ENCODE measurements around the gene BTBD9. TPM values are rescaled to one million over a fixed set of nuclear protein-coding genes. Genes with fewer than 3 reads are reported as not detected.
A peak's percentile ranks its signal among the peaks of the same experiment; 100 is the strongest.

The BTBD9 gene
- total and polyA plus RNA-seq, 2 of the 13 experiments (the other 11 are each of a cell fraction or from before 2014, with no cell fraction given): 1.2 to 3.0 TPM

- no peak overlapping the region for H2AFZ ChIP-seq (ENCODE audit: low read length)
- ChIA-PET CTCF (ENCODE audit: low intra/inter-chr PET ratio, low total read pairs) (no interaction called here), POLR2A (no interaction called here)
- FAIRE-seq: no peak
- no peak overlapping the region for H3K27ac ChIP-seq (ENCODE audit: extremely low read length, insufficient read depth, low read length)
- H3K9ac ChIP-seq (ENCODE audit: insufficient read depth, low read depth, low read length): no peak overlapping the region
- H3K27me3 ChIP-seq (ENCODE audit: control insufficient read depth in 1 of 2, insufficient read depth in 2 of 2, low read length in 2 of 2): no peaks in the 10 kb centered on the region
- H3K36me3 ChIP-seq (replicated peaks in 1 of 2; ENCODE audit: control insufficient read depth in 1 of 2, insufficient read depth in 2 of 2, low read length in 2 of 2): no peaks in the 10 kb centered on the region
- 3% methylated on average over 2 of the region's 2 CpGs for WGBS (ENCODE audit: low lambda C conversion rate)
- TF ChIP-seq KLF13 (CRISPR knock-in tag; IDR thresholded peaks at IDR 0.05): no peak
- TF ChIP-seq, protein P1, sequence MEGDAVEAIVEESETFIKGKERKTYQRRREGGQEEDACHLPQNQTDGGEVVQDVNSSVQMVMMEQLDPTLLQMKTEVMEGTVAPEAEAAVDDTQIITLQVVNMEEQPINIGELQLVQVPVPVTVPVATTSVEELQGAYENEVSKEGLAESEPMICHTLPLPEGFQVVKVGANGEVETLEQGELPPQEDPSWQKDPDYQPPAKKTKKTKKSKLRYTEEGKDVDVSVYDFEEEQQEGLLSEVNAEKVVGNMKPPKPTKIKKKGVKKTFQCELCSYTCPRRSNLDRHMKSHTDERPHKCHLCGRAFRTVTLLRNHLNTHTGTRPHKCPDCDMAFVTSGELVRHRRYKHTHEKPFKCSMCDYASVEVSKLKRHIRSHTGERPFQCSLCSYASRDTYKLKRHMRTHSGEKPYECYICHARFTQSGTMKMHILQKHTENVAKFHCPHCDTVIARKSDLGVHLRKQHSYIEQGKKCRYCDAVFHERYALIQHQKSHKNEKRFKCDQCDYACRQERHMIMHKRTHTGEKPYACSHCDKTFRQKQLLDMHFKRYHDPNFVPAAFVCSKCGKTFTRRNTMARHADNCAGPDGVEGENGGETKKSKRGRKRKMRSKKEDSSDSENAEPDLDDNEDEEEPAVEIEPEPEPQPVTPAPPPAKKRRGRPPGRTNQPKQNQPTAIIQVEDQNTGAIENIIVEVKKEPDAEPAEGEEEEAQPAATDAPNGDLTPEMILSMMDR (CRISPR knock-in tag; IDR thresholded peaks at IDR 0.05): peak; percentile 16; the same call in 1 of the 2 replicates
- no peaks in the 10 kb centered on the region; the same call in 1 of the 2 replicates for H4K20me1 ChIP-seq (ENCODE audit: insufficient read depth, low read length)
- no peak overlapping the region for H3K4me2 ChIP-seq (ENCODE audit: low read depth, low read length)
- intact Hi-C loops (cut with micrococcal nuclease; ENCODE audit: unreplicated experiment): no loop called here
- H3K4me1 ChIP-seq (ENCODE audit: insufficient read depth, low read length): no peaks in the 10 kb centered on the region
- no peak overlapping the region for H3K4me3 ChIP-seq (replicated peaks in 1 of 3; ENCODE audit: insufficient read depth in 1 of 3, low read depth in 2 of 3, low read length in 3 of 3)
- no TSS peak for BruUV-seq (replicated peaks)
- in situ Hi-C loops (cut with HindIII; ENCODE audit: extremely low pct_ligation_motif_present, low pct_unique_long_range_greater_than_20kb): no loop called here
- DNase-seq (ENCODE audit: low spot score): no peak
- no peak for ATAC-seq
- H3K79me2 ChIP-seq (ENCODE audit: insufficient read depth, low read length): no peaks in the 10 kb centered on the region
- no peaks in the 10 kb centered on the region for H3K9me3 ChIP-seq (ENCODE audit: low read length)
Measured at GRCh38 chr6:38234141-38234540, 405.6 kb downstream of the BTBD9 start.

DNA sequence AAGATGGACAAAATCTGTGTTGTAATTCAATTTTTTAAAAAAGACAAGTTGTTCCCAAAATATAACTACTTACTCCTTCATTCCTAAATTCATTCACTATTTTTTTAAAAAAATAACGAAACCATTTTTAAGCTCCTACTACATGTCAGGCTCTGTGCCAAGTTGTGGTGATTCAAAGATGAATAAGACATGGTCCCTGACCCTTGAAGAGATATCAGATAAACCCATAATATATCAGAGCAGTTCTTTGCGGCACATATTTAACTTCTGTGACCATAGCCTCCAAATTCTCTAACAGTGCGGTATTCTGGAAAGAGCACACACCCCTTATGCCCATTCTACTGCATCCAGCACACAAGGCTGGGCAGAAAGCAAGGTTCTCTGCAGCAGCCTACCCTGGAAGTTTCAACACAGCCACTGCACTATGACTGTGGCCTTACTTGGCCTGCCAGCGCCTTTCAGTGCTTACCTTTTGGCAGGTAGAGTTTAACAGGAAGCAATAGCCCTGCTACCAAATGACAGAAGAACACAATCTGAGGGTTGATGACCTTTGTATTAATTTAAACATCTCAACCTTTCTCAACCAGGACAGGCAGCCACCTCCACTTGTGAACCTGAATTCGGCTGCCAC lies 406.5 kb downstream of the BTBD9 start:
- ChIA-PET POLR2A (no interaction called here), CTCF (ENCODE audit: low intra/inter-chr PET ratio, low total read pairs) (no interaction called here)
- DNase-seq (ENCODE audit: low spot score) (no peak), FAIRE-seq (no peak), ATAC-seq (no peak)
- H3K27me3 ChIP-seq (ENCODE audit: control insufficient read depth in 1 of 2, insufficient read depth in 2 of 2, low read length in 2 of 2): no peaks in the 10 kb centered on the region
- intact Hi-C loops (cut with micrococcal nuclease; ENCODE audit: unreplicated experiment): no loop called here
- H3K36me3 ChIP-seq (replicated peaks in 1 of 2; ENCODE audit: control insufficient read depth in 1 of 2, insufficient read depth in 2 of 2, low read length in 2 of 2): no peaks in the 10 kb centered on the region
- WGBS (ENCODE audit: low lambda C conversion rate): 38% methylated on average over 5 of the region's 5 CpGs
- H3K9ac ChIP-seq (ENCODE audit: insufficient read depth, low read depth, low read length): no peak overlapping the region
- H3K27ac ChIP-seq (ENCODE audit: extremely low read length, insufficient read depth, low read length): no peak overlapping the region
- no peaks in the 10 kb centered on the region; the same call in 1 of the 2 replicates for H4K20me1 ChIP-seq (ENCODE audit: insufficient read depth, low read length)
- no peak overlapping the region for H3K4me3 ChIP-seq (replicated peaks in 1 of 3; ENCODE audit: insufficient read depth in 1 of 3, low read depth in 2 of 3, low read length in 3 of 3)
- H2AFZ ChIP-seq (ENCODE audit: low read length): no peak overlapping the region
- no TSS peak for BruUV-seq (replicated peaks)
- no peaks in the 10 kb centered on the region for H3K9me3 ChIP-seq (ENCODE audit: low read length)
- no peak overlapping the region for H3K4me2 ChIP-seq (ENCODE audit: low read depth, low read length)
- in situ Hi-C loops (cut with HindIII; ENCODE audit: extremely low pct_ligation_motif_present, low pct_unique_long_range_greater_than_20kb): no loop called here
- no peaks in the 10 kb centered on the region for H3K4me1 ChIP-seq (ENCODE audit: insufficient read depth, low read length)
- TF ChIP-seq RFXANK (CRISPR knock-in tag; IDR thresholded peaks at IDR 0.05) (no peak), FOXJ3 (CRISPR knock-in tag; IDR thresholded peaks at IDR 0.05; ENCODE audit: borderline replicate concordance) (no peak), SNAI1 (CRISPR knock-in tag; IDR thresholded peaks at IDR 0.05; ENCODE audit: borderline replicate concordance) (no peak)
- no peaks in the 10 kb centered on the region for H3K79me2 ChIP-seq (ENCODE audit: insufficient read depth, low read length)
